Body of pancreas (tissue), 4 donors: ENCODE measurements around the gene TTC3.

Experiments
- POLR2A ChIP-seq, 3 donors: fragments of 450-650 bp; IDR thresholded peaks; one replicate each; pipeline ENCODE4 v1.6.1; 2016; ENCODE audit warnings: antibody characterized with exemption in 3 of 3, mild to moderate bottlenecking in 2 of 3
- TF ChIP-seq, protein P1 (sequence below), 7 experiments: fragments of 450-650 bp in 4 of 7; fragments of 200-600 bp in 3 of 7; sonication (generic) in 3 of 7; IDR thresholded peaks; one replicate each; pipeline ENCODE4 v1.5.1; 2016 to 2019; ENCODE audit warnings: antibody characterized with exemption in 7 of 7

DNA sequence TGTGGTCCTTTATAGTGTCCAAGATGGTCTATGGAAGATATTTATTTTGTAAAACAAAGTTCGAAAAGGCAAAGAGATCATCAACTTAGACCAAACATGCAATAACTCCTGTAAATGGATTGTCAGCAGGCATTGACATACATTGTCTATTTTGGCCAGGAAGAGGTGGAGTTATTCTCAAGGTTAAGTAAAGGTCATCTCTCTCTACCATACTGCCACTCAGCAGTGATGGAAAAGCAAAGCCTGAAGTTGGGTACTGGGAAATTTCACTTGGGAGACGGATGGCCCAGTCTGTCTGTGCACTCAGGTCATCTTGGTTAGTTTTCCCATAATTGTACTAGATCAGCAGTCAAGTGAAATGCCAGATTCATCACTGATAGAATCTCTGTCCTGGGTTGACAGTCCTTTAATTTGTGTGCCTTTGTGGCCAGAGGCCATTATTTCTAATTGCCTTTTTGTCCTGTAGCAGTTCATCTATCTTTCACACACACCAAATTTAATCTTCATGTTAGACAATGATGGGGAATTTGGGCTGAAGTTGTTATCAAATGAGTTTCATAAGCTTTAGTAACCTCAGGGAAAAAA is 17.7 kb upstream of the TTC3 start:
- TF ChIP-seq POLR2A (IDR thresholded peaks at IDR 0.05), result no peak
- TF ChIP-seq, protein P1, sequence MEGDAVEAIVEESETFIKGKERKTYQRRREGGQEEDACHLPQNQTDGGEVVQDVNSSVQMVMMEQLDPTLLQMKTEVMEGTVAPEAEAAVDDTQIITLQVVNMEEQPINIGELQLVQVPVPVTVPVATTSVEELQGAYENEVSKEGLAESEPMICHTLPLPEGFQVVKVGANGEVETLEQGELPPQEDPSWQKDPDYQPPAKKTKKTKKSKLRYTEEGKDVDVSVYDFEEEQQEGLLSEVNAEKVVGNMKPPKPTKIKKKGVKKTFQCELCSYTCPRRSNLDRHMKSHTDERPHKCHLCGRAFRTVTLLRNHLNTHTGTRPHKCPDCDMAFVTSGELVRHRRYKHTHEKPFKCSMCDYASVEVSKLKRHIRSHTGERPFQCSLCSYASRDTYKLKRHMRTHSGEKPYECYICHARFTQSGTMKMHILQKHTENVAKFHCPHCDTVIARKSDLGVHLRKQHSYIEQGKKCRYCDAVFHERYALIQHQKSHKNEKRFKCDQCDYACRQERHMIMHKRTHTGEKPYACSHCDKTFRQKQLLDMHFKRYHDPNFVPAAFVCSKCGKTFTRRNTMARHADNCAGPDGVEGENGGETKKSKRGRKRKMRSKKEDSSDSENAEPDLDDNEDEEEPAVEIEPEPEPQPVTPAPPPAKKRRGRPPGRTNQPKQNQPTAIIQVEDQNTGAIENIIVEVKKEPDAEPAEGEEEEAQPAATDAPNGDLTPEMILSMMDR (IDR thresholded peaks at IDR 0.05), result no peak
